GM23248 (cell line): ENCODE measurements around the gene CRAT. TPM values are rescaled to one million over a fixed set of nuclear protein-coding genes. Genes with fewer than 3 reads are reported as not detected.
"Not testable (repeated sequence)": the region's sequence is repeated elsewhere in the genome, so short reads cannot be mapped to it uniquely, and the experiment has no call there.

ENCODE experiments used
- DNase-seq: peaks from one replicate; pipeline ENCODE4 v3.0.0-alpha.2; 2015
- H2AFZ ChIP-seq: fragments of 200-600 bp; sonication (generic); 2 replicates; pipeline ENCODE4 v1.6.1; 2016; ENCODE audit warnings: antibody characterized with exemption
- H3F3A ChIP-seq: fragments of 200-600 bp; sonication (generic); 2 replicates; pipeline ENCODE4 v1.6.1; 2016; ENCODE audit warnings: mild to moderate bottlenecking, antibody characterized with exemption, mixed run types; ENCODE audit not compliant: insufficient read depth
- H3K27ac ChIP-seq: fragments of 200-600 bp; sonication (generic); 2 replicates; pipeline ENCODE4 v1.5.1; 2016; ENCODE audit warnings: mild to moderate bottlenecking
- H3K27me3 ChIP-seq: fragments of 200-600 bp; sonication (generic); replicated peaks from 2 replicates; pipeline ENCODE4 v1.6.1; 2016; ENCODE audit warnings: mild to moderate bottlenecking; ENCODE audit not compliant: insufficient read depth
- H3K36me3 ChIP-seq: fragments of 200-600 bp; sonication (generic); 2 replicates; pipeline ENCODE4 v1.6.1; 2016; ENCODE audit warnings: low read depth, mild to moderate bottlenecking
- H3K4me1 ChIP-seq: fragments of 200-600 bp; sonication (generic); 2 replicates; pipeline ENCODE4 v1.6.1; 2016; ENCODE audit warnings: mild to moderate bottlenecking; ENCODE audit not compliant: insufficient read depth
- H3K4me2 ChIP-seq: fragments of 200-600 bp; sonication (generic); one replicate; pipeline ENCODE4 v1.6.1; 2016; ENCODE audit warnings: mild to moderate bottlenecking; ENCODE audit not compliant: unreplicated experiment
- H3K4me3 ChIP-seq: fragments of 200-600 bp; sonication (generic); 2 replicates; pipeline ENCODE4 v1.5.1; 2016; ENCODE audit warnings: mild to moderate bottlenecking
- H3K79me2 ChIP-seq: fragments of 200-600 bp; sonication (generic); 2 replicates; pipeline ENCODE4 v1.6.1; 2016; ENCODE audit warnings: mild to moderate bottlenecking; ENCODE audit not compliant: insufficient read depth
- H3K9ac ChIP-seq: fragments of 200-600 bp; sonication (generic); 2 replicates; pipeline ENCODE4 v1.6.1; 2016; ENCODE audit warnings: mild to moderate bottlenecking
- H3K9me2 ChIP-seq: fragments of 200-600 bp; sonication (generic); 2 replicates; pipeline ENCODE4 v1.6.1; 2016; ENCODE audit warnings: mixed run types, mild to moderate bottlenecking, moderate library complexity; ENCODE audit not compliant: insufficient read depth
- H3K9me3 ChIP-seq: fragments of 200-600 bp; sonication (generic); one replicate; pipeline ENCODE4 v1.6.1; 2017; ENCODE audit warnings: low read depth
- H4K20me1 ChIP-seq: fragments of 200-600 bp; sonication (generic); 2 replicates; pipeline ENCODE4 v1.6.0; 2016; ENCODE audit not compliant: insufficient read depth
- EZH2 ChIP-seq: fragments of 200-600 bp; sonication (generic); IDR thresholded peaks from 2 replicates; pipeline ENCODE4 v1.6.1; 2018; ENCODE audit warnings: antibody characterized with exemption, mild to moderate bottlenecking; ENCODE audit not compliant: insufficient read depth, poor library complexity, severe bottlenecking
- EZH2phosphoT487 ChIP-seq: fragments of 200-600 bp; sonication (generic); IDR thresholded peaks from 2 replicates; pipeline ENCODE4 v1.6.1; 2018; ENCODE audit warnings: antibody characterized with exemption, moderate library complexity, mild to moderate bottlenecking, low read depth; ENCODE audit not compliant: insufficient read depth
- WGBS, 2 experiments: methylation state at CpG; one replicate each; pipeline ENCODE4 v1.1.6; 2015 to 2017; ENCODE audit warnings: low lambda C conversion rate in 2 of 2, low coverage in 1 of 2; ENCODE audit errors: missing lambda C conversion rate in 2 of 2; 5-methylcytosine and 5-hydroxymethylcytosine counted together
- in situ Hi-C: fragments of 300-500 bp; cut with MboI; formaldehyde crosslinking; loops from 2 replicates; pipeline ENCODE4 v1.15.0; 2020
- polyA plus RNA-seq: library from polyadenylated mRNA; unstranded; fragments of >200 nt; fragmentation: Nextera tagmentation; extraction: Ambion mirVana; gene quantifications from 2 replicates; pipeline ENCODE4 v1.2.1, GENCODE V29; 2016
- total RNA-seq: library from RNA; depleted of rRNA; stranded (reverse); fragments of >200 nt; shearing (Covaris generic); gene quantifications from 2 replicates; pipeline ENCODE4 v1.2.3, GENCODE V29; 2014

The CRAT gene
- total and polyA plus RNA-seq, 2 experiments from 2014 or later = 55.4 to 61.4 TPM

DNA sequence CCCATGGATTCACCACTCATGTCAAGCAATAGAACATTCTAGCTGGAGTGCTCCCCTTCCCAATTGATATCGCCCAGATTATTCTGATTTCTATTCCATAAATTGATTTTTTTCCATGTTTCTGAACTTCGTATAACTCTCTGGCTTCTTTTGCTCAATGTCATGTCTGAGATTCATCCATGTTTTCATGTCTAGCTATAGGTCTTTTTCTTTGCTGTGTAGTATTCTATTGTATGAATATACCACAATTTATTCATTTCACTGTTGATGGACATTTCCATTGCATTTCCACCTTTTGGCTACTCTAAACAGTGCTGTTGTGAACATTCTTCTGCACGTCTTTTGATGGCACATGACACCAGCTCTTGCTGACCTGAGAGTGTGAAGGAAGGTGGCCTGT, 20.2 kb upstream of the CRAT start:
- Histone ChIP-seq H3K4me1 (peaks cover 1% of the 10 kb centered on the region; the same call in 1 of the 2 replicates), H2AFZ (no peak overlapping the region), H3F3A (no peaks in the 10 kb centered on the region), H3K9ac (no peak overlapping the region), H3K9me3 (no peaks in the 10 kb centered on the region), H3K9me2 (no peaks in the 10 kb centered on the region), H3K27me3 (no peaks in the 10 kb centered on the region), H3K27ac (no peak overlapping the region), H4K20me1 (no peaks in the 10 kb centered on the region), H3K79me2 (no peaks in the 10 kb centered on the region; the same call in 1 of the 2 replicates), H3K36me3 (peaks cover 2% of the 10 kb centered on the region; the same call in 1 of the 2 replicates), H3K4me2 (no peak overlapping the region), H3K4me3 (no peak overlapping the region)
- no peak for DNase-seq
- 65 to 66% methylated on average over 3 of the region's 3 CpGs for WGBS, 2 experiments
- in situ Hi-C loops = loop anchor here (5.0 to 10.0 kb wide), 2 partner anchors 487 to 654 kb away; no protein-coding TSS in a partner anchor
- TF ChIP-seq EZH2phosphoT487 = no peak

DNA sequence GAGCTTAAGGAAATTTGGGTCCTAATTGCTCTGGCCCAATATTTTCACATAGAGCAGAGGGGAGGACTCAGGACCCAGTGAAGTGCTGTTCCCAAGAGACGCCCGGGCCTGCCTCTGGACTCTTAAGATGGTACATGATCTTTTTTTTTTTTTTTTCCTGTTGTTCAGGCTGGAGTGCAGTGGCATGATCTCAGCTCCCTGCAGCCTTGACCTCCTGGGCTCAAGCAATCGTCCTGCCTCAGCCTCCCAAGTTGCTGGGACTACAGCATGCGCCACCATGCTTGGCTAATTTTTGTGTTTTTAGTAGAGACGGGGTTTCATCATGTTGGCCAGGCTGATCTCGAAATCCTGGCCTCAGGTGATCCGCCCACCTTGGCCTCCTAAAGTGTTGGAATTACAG, 19.7 kb upstream of the CRAT start:
- not testable (repeated sequence) for H2AFZ ChIP-seq, H3K4me3 ChIP-seq, H3K27me3 ChIP-seq, H3K9ac ChIP-seq, H3K4me2 ChIP-seq, H3F3A ChIP-seq, H3K9me2 ChIP-seq, H3K27ac ChIP-seq, H3K9me3 ChIP-seq, H4K20me1 ChIP-seq, H3K4me1 ChIP-seq, H3K79me2 ChIP-seq, H3K36me3 ChIP-seq, DNase-seq
- 94 to 95% methylated on average over 7 of the region's 7 CpGs for WGBS, 2 experiments
- in situ Hi-C loops = loop anchor here (5.0 to 10.0 kb wide), 2 partner anchors 487 to 655 kb away; no protein-coding TSS in a partner anchor

DNA sequence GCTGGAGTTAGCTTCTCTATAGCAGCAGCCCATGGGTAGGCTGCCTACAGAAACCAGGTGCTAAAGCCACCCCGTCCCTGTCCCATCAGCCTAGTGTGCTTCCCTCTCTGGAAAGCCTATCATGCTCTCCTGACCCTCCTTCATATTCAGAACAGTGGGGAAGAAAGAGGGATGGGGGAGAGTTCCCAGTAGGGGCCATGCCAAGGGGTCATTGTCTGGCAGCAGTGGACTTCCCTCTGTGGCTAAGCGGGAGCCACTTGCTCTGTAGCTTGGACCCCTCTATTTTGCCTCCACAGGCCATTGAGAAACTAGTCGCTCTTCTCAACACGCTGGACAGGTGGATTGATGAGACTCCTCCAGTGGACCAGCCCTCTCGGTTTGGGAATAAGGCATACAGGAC, 18.1 kb upstream of the CRAT start:
- Histone ChIP-seq H3K36me3 (peaks cover 2% of the 10 kb centered on the region; the same call in 1 of the 2 replicates), H4K20me1 (no peaks in the 10 kb centered on the region), H3F3A (peaks cover 4% of the 10 kb centered on the region; the same call in 1 of the 2 replicates), H3K27me3 (no peaks in the 10 kb centered on the region), H3K9me3 (no peaks in the 10 kb centered on the region), H3K79me2 (no peaks in the 10 kb centered on the region; the same call in 1 of the 2 replicates), H3K27ac (no peak overlapping the region), H2AFZ (no peak overlapping the region), H3K9ac (no peak overlapping the region), H3K4me2 (no peak overlapping the region), H3K4me3 (no peak overlapping the region), H3K9me2 (no peaks in the 10 kb centered on the region), H3K4me1 (peaks cover 8% of the 10 kb centered on the region)
- TF ChIP-seq EZH2 = no peak
- no peak for TF ChIP-seq EZH2phosphoT487
- WGBS, 2 experiments = 88% methylated on average over 5 of the region's 5 CpGs
- no peak for DNase-seq
- in situ Hi-C loops = no loop called here

DNA sequence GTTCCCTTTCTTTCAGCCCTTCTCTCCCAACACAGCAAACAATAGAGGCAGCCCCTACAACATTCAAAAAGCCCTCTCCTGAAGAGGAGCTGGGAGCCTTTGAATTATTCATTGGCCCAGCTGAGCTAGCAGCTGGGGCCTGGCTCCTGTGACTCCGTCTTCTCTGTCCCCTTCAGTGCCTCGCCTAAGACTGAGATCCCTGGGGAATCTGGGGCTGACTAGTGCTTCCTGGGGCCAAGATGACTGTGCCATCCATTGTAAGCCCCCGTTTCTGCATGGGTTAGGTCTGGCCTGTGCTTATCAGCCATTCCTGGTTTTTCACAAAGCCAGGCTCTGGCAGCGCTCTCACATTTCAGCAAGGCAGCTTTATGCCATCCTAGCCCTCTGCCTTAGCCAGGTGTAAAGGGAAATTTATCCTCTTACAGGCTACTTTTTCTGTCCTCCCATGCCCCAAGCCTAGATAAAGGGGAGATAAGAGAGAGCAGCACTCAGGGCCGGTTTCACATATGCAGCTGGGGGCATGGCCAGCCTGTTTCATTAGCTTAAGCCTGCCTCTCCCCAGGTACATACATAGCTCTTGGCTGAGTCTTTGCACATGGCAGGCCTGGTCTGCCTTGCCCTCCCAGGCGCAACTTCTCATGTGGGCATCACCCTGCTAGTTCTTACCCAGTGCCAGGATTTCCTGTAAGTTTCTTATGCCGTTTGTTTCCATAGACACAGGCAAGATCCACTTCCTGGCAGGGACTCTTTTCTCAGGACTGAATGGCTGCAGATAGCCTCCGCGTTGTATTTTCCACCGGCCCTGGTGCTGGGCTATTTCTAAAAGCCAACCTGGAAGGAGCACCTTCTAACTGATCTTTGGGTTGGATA, 16.4 kb upstream of the CRAT start:
- Histone ChIP-seq H3K4me1 (peaks cover 8% of the 10 kb centered on the region), H3K9me2 (no peaks in the 10 kb centered on the region), H3K27me3 (no peaks in the 10 kb centered on the region), H3F3A (peaks cover 4% of the 10 kb centered on the region; the same call in 1 of the 2 replicates), H3K79me2 (peaks cover 8% of the 10 kb centered on the region; the same call in 1 of the 2 replicates), H3K4me3 (no peak overlapping the region), H4K20me1 (no peaks in the 10 kb centered on the region), H3K4me2 (no peak overlapping the region), H3K9ac (no peak overlapping the region), H2AFZ (no peak overlapping the region), H3K9me3 (no peaks in the 10 kb centered on the region), H3K36me3 (peaks cover 2% of the 10 kb centered on the region; the same call in 1 of the 2 replicates), H3K27ac (no peak overlapping the region)
- in situ Hi-C loops = no loop called here
- no peak for TF ChIP-seq EZH2phosphoT487
- TF ChIP-seq EZH2 = no peak
- no peak for DNase-seq
- 95 to 96% methylated on average over 10 of the region's 10 CpGs for WGBS, 2 experiments
